GM21381 (cell line): ENCODE measurements around the gene ANKRD42.
A peak's percentile ranks its signal among the peaks of the same experiment; 100 is the strongest.
"Not testable (repeated sequence)": the region's sequence is repeated elsewhere in the genome, so short reads cannot be mapped to it uniquely, and the experiment has no call there.

Experiments
- ATAC-seq: cut with Tn5 transposase; IDR thresholded peaks from one replicate; pipeline ENCODE4 v1.9.1; 2021; ENCODE audit warnings: mild to moderate bottlenecking, moderate library complexity; ENCODE audit not compliant: unreplicated experiment

ANKRD42 gene

GRCh38 chr11:83170865-83171264, 22.6 kb upstream of the ANKRD42 start:
- ATAC-seq, result no peak

- no peak for ATAC-seq
These were observed 21.0 kb upstream of the ANKRD42 start for GRCh38 chr11:83172551-83172950.

GRCh38 chr11:83174008-83174407, 19.5 kb upstream of the ANKRD42 start:
- ATAC-seq, result peak; percentile 48

- ATAC-seq, result no peak
These were observed 17.7 kb upstream of the ANKRD42 start for GRCh38 chr11:83175815-83176214.

GRCh38 chr11:83181815-83182214, 11.7 kb upstream of the ANKRD42 start:
- ATAC-seq, result no peak

- no peak for ATAC-seq
These were observed 7.7 kb upstream of the ANKRD42 start for GRCh38 chr11:83185767-83186166.

- ATAC-seq, result no peak
These were observed 6.0 kb upstream of the ANKRD42 start for GRCh38 chr11:83187465-83187864.

- no peak for ATAC-seq
These were observed 2.0 kb upstream of the ANKRD42 start for GRCh38 chr11:83191491-83191890.

GRCh38 chr11:83191986-83192385, 1.5 kb upstream of the ANKRD42 start:
- ATAC-seq, result no peak

- no peak for ATAC-seq
These were observed 786 bp upstream of the ANKRD42 start for GRCh38 chr11:83192606-83193245.

GRCh38 chr11:83194281-83195142, 1.0 kb downstream of the ANKRD42 start:
- peak; percentile 52 for ATAC-seq

- ATAC-seq, result no peak
These were observed 1.6 kb downstream of the ANKRD42 start for GRCh38 chr11:83195143-83195466.

GRCh38 chr11:83195649-83196048, 2.1 kb downstream of the ANKRD42 start:
- no peak for ATAC-seq

- ATAC-seq, result no peak
These were observed 6.5 kb downstream of the ANKRD42 start for GRCh38 chr11:83200035-83200434.

- ATAC-seq, result no peak
These were observed 12.2 kb downstream of the ANKRD42 start for GRCh38 chr11:83205608-83206185.

GRCh38 chr11:83206221-83206620, 12.7 kb downstream of the ANKRD42 start:
- ATAC-seq, result no peak

- not testable (repeated sequence) for ATAC-seq
These were observed 13.4 kb downstream of the ANKRD42 start for GRCh38 chr11:83206771-83207382.

- ATAC-seq, result no peak
These were observed 25.6 kb downstream of the ANKRD42 start for GRCh38 chr11:83219095-83219494.

GRCh38 chr11:83220260-83220659, 26.7 kb downstream of the ANKRD42 start:
- ATAC-seq, result no peak

GRCh38 chr11:83221694-83222093, 28.2 kb downstream of the ANKRD42 start:
- no peak for ATAC-seq

- no peak for ATAC-seq
These were observed 29.0 kb downstream of the ANKRD42 start for GRCh38 chr11:83222499-83222898.

GRCh38 chr11:83223457-83223856, 29.9 kb downstream of the ANKRD42 start:
- no peak for ATAC-seq
